COR-L47 (cell line): Measurements from ENCODE around the gene GRXCR1.

Source experiments
- DNase-seq: peaks from one replicate; lab custom pipeline; 2025; lab: John Stamatoyannopoulos, UW

The GRXCR1 gene

DNA sequence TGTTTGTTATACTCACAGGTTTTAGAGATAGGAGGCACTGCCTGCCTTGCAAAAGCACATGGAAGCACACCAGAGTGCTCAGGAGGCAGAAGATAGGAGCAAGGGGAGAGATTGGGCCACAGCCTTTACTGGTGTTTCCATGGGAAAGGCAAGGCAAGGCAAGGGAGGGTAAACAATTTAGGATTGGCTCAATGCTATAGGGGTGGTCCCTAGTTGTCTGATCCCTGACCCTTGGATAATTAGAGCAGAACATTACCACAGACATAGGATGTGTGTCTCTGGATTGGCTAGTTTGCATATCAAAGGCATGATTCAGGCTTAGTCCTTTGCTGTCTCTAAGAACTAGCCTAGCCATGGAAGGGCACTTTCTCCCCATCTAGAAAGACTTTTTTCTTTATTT lies 36.1 kb downstream of the GRXCR1 start:
- no peak for DNase-seq

- no peak for DNase-seq
Observed at GRCh38 chr4:42942216-42942615, 49.7 kb downstream of the GRXCR1 start.

- DNase-seq, result no peak
Observed at GRCh38 chr4:42945874-42946273, 53.4 kb downstream of the GRXCR1 start.

GRCh38 chr4:42953321-42953720 lies 60.8 kb downstream of the GRXCR1 start:
- no peak for DNase-seq

DNA sequence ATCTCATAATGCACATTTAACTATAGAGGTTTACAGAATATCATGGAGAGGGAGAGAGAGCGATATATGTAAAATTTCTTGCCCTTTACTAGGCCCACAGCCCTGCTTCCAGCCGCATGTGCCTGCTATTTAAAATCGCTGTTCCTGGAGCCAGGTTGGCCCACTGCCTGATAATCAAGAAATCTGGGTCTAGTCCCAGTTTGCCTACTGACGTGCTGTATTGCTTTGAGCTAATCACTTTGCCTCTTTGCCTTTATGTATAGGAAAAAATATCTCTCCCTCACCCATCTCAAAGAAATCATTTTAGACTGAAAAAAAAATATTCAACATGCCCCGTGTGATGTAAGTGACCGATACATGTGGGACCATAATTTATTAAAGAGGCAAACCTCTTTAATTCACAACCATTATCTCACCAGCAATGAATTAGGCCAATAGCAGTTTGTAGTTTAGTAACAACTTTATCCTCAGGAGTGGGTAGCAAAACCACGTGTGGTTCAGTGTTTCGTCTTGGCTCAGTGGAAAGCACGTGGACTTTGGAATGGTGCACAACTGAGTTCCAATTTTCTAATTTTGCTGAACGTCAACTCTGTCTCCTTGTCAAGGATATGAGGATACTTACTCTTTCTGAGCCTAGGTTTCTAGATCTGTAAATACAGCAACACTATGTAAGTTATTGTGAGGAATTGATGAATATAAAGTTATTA lies 62.6 kb downstream of the GRXCR1 start:
- DNase-seq, result no peak

DNA sequence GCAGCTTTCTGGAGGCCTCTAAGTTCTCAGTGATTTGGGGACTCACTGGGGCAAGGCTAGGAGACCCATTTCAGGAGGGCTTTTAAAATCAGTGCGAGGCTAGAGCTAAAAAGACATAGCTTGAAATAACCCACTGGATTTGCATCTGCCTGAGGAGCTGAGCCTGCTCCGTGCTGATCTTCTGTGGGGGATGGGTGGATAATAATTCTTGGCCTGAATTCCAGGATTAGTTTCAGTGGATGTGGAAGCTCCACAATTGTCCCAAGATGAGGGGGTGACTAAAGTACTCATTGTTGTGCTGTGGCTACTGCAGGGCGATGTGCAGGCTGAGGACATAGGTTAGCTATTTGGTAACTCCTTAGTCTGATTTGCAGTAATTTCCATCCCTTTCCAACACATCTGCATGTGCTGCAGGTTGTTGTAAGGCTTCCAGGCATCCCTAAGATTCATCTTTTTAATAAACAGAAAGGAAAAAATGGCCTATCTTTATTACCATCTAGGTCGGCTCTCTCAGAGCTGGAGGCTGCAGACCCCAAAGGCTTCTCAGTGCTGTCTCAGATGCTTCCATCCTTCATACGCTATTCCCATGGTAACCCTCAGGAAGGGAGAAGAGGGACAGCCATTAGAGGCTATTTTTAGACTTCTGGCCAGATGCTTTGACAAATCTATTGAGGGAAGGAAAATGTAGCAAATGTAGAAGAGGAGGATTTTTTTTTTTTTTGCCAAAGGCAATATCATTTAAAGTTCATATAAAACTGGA lies 63.4 kb downstream of the GRXCR1 start:
- no peak for DNase-seq

DNA sequence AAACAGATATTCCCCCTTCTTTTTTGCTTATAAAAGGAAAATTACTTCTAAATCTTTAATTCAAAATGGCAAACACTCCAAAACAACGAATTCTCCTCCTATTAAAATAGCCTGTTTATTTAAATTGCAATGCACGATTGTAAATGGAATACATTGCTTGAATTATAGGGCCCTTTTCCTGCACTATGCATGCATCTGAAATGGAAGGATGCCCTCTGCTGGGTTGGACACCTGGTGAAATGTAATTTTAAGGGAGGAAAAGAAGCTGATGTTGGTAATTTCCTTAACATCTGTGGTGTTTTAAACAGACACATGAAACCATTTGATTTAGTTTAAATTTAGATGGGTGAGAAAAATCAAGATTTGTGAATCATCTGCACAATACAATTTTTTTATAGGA lies 72.8 kb downstream of the GRXCR1 start:
- peak; percentile 13 for DNase-seq

DNA sequence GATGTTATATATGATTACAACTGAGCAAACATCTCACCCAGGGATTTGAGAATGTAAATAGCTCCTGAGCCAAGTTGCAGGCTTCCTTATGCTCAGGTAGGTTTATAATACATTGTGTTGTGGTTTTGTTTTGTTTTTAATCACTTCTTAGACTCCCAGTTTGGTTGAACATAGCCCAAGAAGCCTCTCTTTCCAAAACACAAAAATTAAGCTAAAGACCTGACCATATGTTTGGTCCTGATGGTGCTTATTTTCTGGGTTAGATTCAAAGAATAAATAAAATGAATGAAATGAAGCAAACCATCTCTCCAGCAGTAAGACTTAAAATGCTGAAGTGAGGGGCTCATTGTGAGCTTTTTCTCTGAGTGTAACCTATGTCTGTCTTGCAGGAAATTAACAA lies 93.5 kb downstream of the GRXCR1 start:
- no peak for DNase-seq

- DNase-seq, result no peak
Observed at GRCh38 chr4:42995343-42995944, 102.9 kb downstream of the GRXCR1 start.

DNA sequence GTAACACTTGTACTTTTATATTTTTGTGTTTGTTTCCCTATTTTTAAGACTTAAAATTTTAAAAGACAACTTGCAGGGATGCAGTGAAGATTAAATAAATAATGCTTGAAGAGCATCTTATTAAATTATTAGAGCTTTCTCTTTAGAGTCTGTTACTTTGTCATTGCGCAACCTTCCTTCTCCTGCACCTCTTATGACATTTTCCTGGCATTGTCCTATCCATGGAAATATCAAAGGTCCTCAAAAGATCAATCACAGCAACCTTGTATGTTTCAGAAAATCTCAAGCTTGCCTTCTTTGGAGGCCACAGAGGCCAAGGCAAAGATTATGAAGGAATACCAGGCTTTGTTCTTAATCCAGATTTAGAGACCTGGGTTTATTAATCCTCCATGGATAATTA lies 116.3 kb downstream of the GRXCR1 start:
- no peak for DNase-seq

GRCh38 chr4:43014256-43014655 lies 121.7 kb downstream of the GRXCR1 start:
- DNase-seq, result no peak

- DNase-seq, result no peak
Observed at GRCh38 chr4:43041632-43042031, 149.1 kb downstream of the GRXCR1 start.

- DNase-seq, result no peak
Observed at GRCh38 chr4:43047058-43047457, 154.5 kb downstream of the GRXCR1 start.

DNA sequence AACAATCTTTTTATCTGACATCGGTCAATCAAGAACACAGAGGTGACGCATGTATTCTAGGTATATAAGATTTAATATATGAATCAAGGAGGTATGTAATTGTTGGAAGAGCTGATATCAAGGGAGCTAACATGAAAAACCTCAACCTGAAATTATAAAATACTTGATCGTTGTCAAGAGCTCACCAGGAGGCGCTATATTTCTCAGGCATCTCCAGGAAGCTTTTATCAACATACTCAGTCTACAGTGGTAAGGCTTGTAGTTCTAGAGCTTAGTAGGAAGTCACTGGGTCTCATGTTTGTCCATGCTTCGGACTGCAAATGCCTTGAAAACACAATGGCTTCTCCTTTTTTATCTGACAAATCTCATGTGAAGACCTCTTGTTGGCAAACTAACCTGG lies 156.1 kb downstream of the GRXCR1 start:
- DNase-seq, result no peak

- no peak for DNase-seq
Observed at GRCh38 chr4:43049326-43049725, 156.8 kb downstream of the GRXCR1 start.

GRCh38 chr4:43066415-43066814 lies 173.9 kb downstream of the GRXCR1 start:
- no peak for DNase-seq

GRCh38 chr4:43071069-43071468 lies 178.6 kb downstream of the GRXCR1 start:
- DNase-seq, result no peak
